HepG2 (cell line): ENCODE results near the gene TTYH1. TPM values are rescaled to one million over a fixed set of nuclear protein-coding genes. Genes with fewer than 3 reads are reported as not detected.
A peak's percentile ranks its signal among the peaks of the same experiment; 100 is the strongest.

Experiments
- HDAC2 ChIP-seq: sonication (generic); formaldehyde crosslinking; IDR thresholded peaks from 2 replicates; pipeline ENCODE4 v1.4.0; 2020; ENCODE audit warnings: missing genetic modification reagents
- HMGA1 ChIP-seq: sonication (generic); formaldehyde crosslinking; conservative IDR thresholded peaks from 2 replicates; pipeline ENCODE4 v1.4.0; 2020; ENCODE audit warnings: missing genetic modification reagents
- MAF1 ChIP-seq: sonication (generic); formaldehyde crosslinking; IDR thresholded peaks from 2 replicates; pipeline ENCODE4 v1.5.0; 2020; ENCODE audit warnings: missing genetic modification reagents, borderline replicate concordance
- MED1 ChIP-seq: sonication (generic); formaldehyde crosslinking; IDR thresholded peaks from 2 replicates; pipeline ENCODE4 v1.4.0; 2020; ENCODE audit warnings: missing genetic modification reagents
- MTF2 ChIP-seq: sonication (generic); formaldehyde crosslinking; IDR thresholded peaks from 2 replicates; pipeline ENCODE4 v1.5.0; 2020; ENCODE audit warnings: missing genetic modification reagents, borderline replicate concordance
- MYNN ChIP-seq: sonication (generic); formaldehyde crosslinking; IDR thresholded peaks from 2 replicates; pipeline ENCODE4 v1.4.0; 2020; ENCODE audit warnings: mild to moderate bottlenecking, low read depth, missing genetic modification reagents
- PLRG1 ChIP-seq: fragments of 450-650 bp; conservative IDR thresholded peaks from 2 replicates; pipeline ENCODE4 v1.6.1; 2016
- PRMT3 ChIP-seq: sonication (generic); formaldehyde crosslinking; IDR thresholded peaks from 2 replicates; pipeline ENCODE4 v1.8.1; 2022; ENCODE audit warnings: low read depth, mild to moderate bottlenecking, moderate library complexity, missing genetic modification reagents, borderline replicate concordance
- RARA ChIP-seq: IDR thresholded peaks from 2 replicates; pipeline ENCODE4 v1.6.1; 2016; ENCODE audit warnings: missing genetic modification reagents, missing compliant biosample characterization
- RFX3 ChIP-seq: IDR thresholded peaks from 2 replicates; pipeline ENCODE4 v1.6.1; 2016; ENCODE audit warnings: missing biosample characterization, missing genetic modification reagents
- SOX6 ChIP-seq, 2 experiments: fragments of 450-650 bp in 1 of 2; sonication (generic) in 1 of 2; formaldehyde crosslinking in 1 of 2; IDR thresholded peaks; 2 replicates each; pipeline versions ENCODE4 v1.4.0 to v1.6.1; 2017 to 2020; ENCODE audit warnings: antibody characterized with exemption in 1 of 2, mild to moderate bottlenecking in 1 of 2, missing genetic modification reagents in 1 of 2
- ZNF205 ChIP-seq: IDR thresholded peaks from 2 replicates; pipeline ENCODE4 v1.6.1; 2018; ENCODE audit warnings: missing biosample characterization, missing genetic modification reagents
- ZNF337 ChIP-seq: sonication (generic); formaldehyde crosslinking; IDR thresholded peaks from 2 replicates; pipeline ENCODE4 v1.5.1; 2020; ENCODE audit warnings: missing genetic modification reagents, low read depth, mild to moderate bottlenecking, borderline replicate concordance
- ZNF430 ChIP-seq: sonication (generic); formaldehyde crosslinking; IDR thresholded peaks from 2 replicates; pipeline ENCODE4 v1.9.0; 2021; ENCODE audit warnings: mild to moderate bottlenecking, missing genetic modification reagents
- ZNF44 ChIP-seq: sonication (generic); formaldehyde crosslinking; IDR thresholded peaks from 2 replicates; pipeline ENCODE4 v1.5.1; 2020; ENCODE audit warnings: mild to moderate bottlenecking, missing genetic modification reagents
- ZSCAN21 ChIP-seq: sonication (generic); formaldehyde crosslinking; IDR thresholded peaks from 2 replicates; pipeline ENCODE4 v1.8.0; 2022; ENCODE audit warnings: mild to moderate bottlenecking, missing genetic modification reagents, moderate library complexity, borderline replicate concordance
- polyA plus RNA-seq, 8 experiments: library from polyadenylated mRNA; depleted of rRNA in 3 of 8; stranded (reverse) in 7 of 8; unstranded in 1 of 8; fragments of >200 nt; fragmentation: Illumina TruSeq in 4 of 8; extraction: Trizol in 4 of 8; gene quantifications; 2 replicates each; pipeline versions ENCODE4 v1.2.1 to v1.2.3, GENCODE V29; 2011 to 2016; ENCODE audit warnings: low read depth in 4 of 8, missing spikeins in 1 of 8, mixed read lengths in 1 of 8; ENCODE audit not compliant: insufficient read depth in 1 of 8
- total RNA-seq, 5 experiments: library from RNA; depleted of rRNA; stranded (reverse); fragments of >200 nt; fragmentation: Illumina TruSeq; extraction: Trizol; gene quantifications; 2 replicates each; pipeline ENCODE4 v1.2.3, GENCODE V29; 2016; ENCODE audit warnings: low read depth in 1 of 5
- TF ChIP-seq, protein P1 (sequence below): sonication (generic); formaldehyde crosslinking; IDR thresholded peaks from 2 replicates; pipeline ENCODE4 v1.8.0; 2022; ENCODE audit warnings: missing genetic modification reagents, mild to moderate bottlenecking, borderline replicate concordance
- TF ChIP-seq, protein P2 (sequence below): sonication (generic); formaldehyde crosslinking; IDR thresholded peaks from 2 replicates; pipeline ENCODE4 v1.4.0; 2020; ENCODE audit warnings: mild to moderate bottlenecking, low read depth, missing genetic modification reagents
- TF ChIP-seq, protein P3 (sequence below): sonication (generic); formaldehyde crosslinking; IDR thresholded peaks from 2 replicates; pipeline ENCODE4 v1.5.0; 2020; ENCODE audit warnings: mild to moderate bottlenecking, missing genetic modification reagents
- TF ChIP-seq, protein P4 (sequence below): sonication (generic); formaldehyde crosslinking; IDR thresholded peaks from 2 replicates; pipeline ENCODE4 v1.4.0; 2020; ENCODE audit warnings: missing genetic modification reagents

Gene TTYH1
- total and polyA plus RNA-seq, 2 of the 13 experiments (the other 11 are each of a cell fraction or from before 2014, with no cell fraction given): 6.9 to 19.9 TPM

DNA sequence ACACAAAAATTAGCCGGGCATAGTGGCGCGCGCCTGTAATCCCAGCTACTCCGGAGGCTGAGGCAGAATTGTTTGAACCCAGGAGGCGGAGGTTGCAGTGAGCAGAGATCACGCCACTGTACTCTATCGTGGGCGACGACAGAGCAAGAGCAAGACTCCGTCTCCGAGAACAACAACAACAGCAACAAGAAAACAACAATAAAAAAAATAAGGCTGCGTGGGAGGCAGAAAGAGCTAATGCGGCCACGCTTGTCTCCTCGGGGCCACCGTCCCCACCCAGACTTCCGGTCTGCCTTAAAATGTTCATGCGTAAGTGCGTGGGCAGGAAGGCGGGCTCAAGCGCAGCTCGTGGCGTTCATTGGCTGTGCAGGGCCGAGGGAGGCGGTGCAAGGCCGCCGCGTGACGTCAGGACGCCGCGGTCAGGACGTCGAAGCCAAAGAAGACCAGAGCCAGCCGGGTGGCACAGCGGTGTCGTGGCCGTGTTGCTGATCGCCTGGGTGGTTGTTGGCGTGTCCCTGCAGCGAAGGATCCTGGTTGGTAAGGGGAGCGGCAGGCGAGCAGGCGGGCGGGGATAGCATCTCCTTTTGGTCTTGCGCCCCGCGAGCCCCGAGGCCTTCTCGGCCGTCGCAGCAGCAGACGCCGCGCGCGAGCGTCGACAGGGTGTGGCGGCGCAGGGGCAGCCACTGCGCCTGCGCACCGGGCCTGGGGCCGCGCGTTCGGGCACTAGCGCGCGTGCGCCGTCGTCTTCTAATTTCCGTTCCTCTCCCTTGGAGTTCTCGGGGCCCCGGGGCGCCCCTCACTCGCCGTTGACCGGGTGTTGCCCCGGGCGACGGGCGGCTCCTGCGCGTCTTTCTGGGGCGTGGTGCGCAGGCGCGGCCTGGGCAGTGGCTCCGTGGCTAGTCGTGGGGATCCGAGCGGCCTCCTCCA is 33.8 kb downstream of the TTYH1 start, which contains the start of gene LENG8 (continued):
- TF ChIP-seq, protein P1, sequence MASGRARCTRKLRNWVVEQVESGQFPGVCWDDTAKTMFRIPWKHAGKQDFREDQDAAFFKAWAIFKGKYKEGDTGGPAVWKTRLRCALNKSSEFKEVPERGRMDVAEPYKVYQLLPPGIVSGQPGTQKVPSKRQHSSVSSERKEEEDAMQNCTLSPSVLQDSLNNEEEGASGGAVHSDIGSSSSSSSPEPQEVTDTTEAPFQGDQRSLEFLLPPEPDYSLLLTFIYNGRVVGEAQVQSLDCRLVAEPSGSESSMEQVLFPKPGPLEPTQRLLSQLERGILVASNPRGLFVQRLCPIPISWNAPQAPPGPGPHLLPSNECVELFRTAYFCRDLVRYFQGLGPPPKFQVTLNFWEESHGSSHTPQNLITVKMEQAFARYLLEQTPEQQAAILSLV (CRISPR knock-in tag): peak; percentile 72
- TF ChIP-seq ZNF430: peak; percentile 92
- peak; percentile 85; the same call in 1 of the 2 replicates for TF ChIP-seq ZNF44 (CRISPR knock-in tag)
- no peak for TF ChIP-seq RARA (CRISPR knock-in tag)
- TF ChIP-seq, protein P2, sequence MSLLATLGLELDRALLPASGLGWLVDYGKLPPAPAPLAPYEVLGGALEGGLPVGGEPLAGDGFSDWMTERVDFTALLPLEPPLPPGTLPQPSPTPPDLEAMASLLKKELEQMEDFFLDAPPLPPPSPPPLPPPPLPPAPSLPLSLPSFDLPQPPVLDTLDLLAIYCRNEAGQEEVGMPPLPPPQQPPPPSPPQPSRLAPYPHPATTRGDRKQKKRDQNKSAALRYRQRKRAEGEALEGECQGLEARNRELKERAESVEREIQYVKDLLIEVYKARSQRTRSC (CRISPR knock-in tag): peak; percentile 94; the same call in 1 of the 2 replicates
- peak; percentile 75 for TF ChIP-seq MED1
- TF ChIP-seq ZNF337: peak; percentile 95; the same call in 1 of the 2 replicates
- TF ChIP-seq, protein P3, sequence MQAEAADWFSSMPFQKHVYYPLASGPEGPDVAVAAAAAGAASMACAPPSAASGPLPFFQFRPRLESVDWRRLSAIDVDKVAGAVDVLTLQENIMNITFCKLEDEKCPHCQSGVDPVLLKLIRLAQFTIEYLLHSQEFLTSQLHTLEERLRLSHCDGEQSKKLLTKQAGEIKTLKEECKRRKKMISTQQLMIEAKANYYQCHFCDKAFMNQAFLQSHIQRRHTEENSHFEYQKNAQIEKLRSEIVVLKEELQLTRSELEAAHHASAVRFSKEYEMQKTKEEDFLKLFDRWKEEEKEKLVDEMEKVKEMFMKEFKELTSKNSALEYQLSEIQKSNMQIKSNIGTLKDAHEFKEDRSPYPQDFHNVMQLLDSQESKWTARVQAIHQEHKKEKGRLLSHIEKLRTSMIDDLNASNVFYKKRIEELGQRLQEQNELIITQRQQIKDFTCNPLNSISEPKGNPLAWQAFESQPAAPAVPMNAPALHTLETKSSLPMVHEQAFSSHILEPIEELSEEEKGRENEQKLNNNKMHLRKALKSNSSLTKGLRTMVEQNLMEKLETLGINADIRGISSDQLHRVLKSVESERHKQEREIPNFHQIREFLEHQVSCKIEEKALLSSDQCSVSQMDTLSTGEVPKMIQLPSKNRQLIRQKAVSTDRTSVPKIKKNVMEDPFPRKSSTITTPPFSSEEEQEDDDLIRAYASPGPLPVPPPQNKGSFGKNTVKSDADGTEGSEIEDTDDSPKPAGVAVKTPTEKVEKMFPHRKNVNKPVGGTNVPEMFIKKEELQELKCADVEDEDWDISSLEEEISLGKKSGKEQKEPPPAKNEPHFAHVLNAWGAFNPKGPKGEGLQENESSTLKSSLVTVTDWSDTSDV (CRISPR knock-in tag): peak; percentile 50; the same call in 1 of the 2 replicates
- TF ChIP-seq, protein P4, sequence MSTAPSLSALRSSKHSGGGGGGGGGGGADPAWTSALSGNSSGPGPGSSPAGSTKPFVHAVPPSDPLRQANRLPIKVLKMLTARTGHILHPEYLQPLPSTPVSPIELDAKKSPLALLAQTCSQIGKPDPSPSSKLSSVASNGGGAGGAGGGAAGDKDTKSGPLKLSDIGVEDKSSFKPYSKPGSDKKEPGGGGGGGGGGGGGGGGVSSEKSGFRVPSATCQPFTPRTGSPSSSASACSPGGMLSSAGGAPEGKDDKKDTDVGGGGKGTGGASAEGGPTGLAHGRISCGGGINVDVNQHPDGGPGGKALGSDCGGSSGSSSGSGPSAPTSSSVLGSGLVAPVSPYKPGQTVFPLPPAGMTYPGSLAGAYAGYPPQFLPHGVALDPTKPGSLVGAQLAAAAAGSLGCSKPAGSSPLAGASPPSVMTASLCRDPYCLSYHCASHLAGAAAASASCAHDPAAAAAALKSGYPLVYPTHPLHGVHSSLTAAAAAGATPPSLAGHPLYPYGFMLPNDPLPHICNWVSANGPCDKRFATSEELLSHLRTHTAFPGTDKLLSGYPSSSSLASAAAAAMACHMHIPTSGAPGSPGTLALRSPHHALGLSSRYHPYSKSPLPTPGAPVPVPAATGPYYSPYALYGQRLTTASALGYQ (CRISPR knock-in tag): peak; percentile 21
- no peak for TF ChIP-seq PRMT3 (CRISPR knock-in tag)
- TF ChIP-seq MAF1 (CRISPR knock-in tag): 0 out of 2 replicates have a peak, but pooled peaks have one; percentile 14
- TF ChIP-seq HDAC2: peak; percentile 58; the same call in 1 of the 2 replicates
- peak; percentile 87; the same call in 1 of the 2 replicates for TF ChIP-seq ZSCAN21 (CRISPR knock-in tag)
- 0 out of 2 replicates have a peak, but pooled peaks have one; percentile 21 for TF ChIP-seq ZNF205 (CRISPR knock-in tag)
- no peak; the same call in 1 of the 2 replicates for TF ChIP-seq MYNN
- TF ChIP-seq MTF2 (CRISPR knock-in tag): no peak
- no peak for TF ChIP-seq SOX6 (IDR thresholded peaks at IDR 0.05)
- peak; percentile 41; the same call in 1 of the 2 replicates for TF ChIP-seq SOX6 (CRISPR knock-in tag; IDR thresholded peaks at IDR 0.05)
- no peak for TF ChIP-seq PLRG1
- peak; percentile 39; the same call in 1 of the 2 replicates for TF ChIP-seq RFX3 (CRISPR knock-in tag)
- no peak for TF ChIP-seq HMGA1 (CRISPR knock-in tag)
